PC-3 (cell line): ENCODE measurements around the gene CCDC167. TPM values are rescaled to one million over a fixed set of nuclear protein-coding genes. Genes with fewer than 3 reads are reported as not detected.
A peak's percentile ranks its signal among the peaks of the same experiment; 100 is the strongest.

ENCODE experiments used
- ATAC-seq: fragments of 200-7000 bp; cut with Tn5 transposase; 2 replicates; pipeline ENCODE4 v1.9.1; 2020; ENCODE audit warnings: mild to moderate bottlenecking, moderate library complexity
- BruUV-seq: library from RNA; stranded (reverse); fragments of 400-500 nt; replicated peaks from 2 replicates; lab custom pipeline; 2021; lab: Mats Ljungman, UMichigan
- CTCF ChIA-PET: fragments of 300-600 bp; sonication (Branson Sonifier 250); formaldehyde crosslinking; loops from one replicate; lab custom pipeline; 2022; ENCODE audit warnings: antibody characterized with exemption; lab: Charles Lee
- POLR2A ChIA-PET: fragments of 300-600 bp; sonication (Branson Sonifier 250); formaldehyde crosslinking; loops from one replicate; lab custom pipeline; 2022; ENCODE audit warnings: antibody characterized with exemption; ENCODE audit not compliant: unreplicated experiment; lab: Charles Lee
- DNase-seq: peaks from one replicate; pipeline ENCODE4 v3.0.0-alpha.2; 2015
- H2AFZ ChIP-seq: fragments of 300-600 bp; sonication (generic); 2 replicates; pipeline ENCODE4 v1.6.0; 2016; ENCODE audit warnings: antibody characterized with exemption, low read length
- H3F3A ChIP-seq: fragments of 300-600 bp; sonication (generic); one replicate; pipeline ENCODE4 v1.6.0; 2017; ENCODE audit warnings: antibody characterized with exemption, low read length, control low read depth, mild to moderate bottlenecking; ENCODE audit not compliant: unreplicated experiment
- H3K27ac ChIP-seq: fragments of 300-600 bp; sonication (generic); 2 replicates; pipeline ENCODE4 v1.5.1; 2016; ENCODE audit warnings: mild to moderate bottlenecking, low read length
- H3K27me3 ChIP-seq: fragments of 300-600 bp; sonication (generic); 2 replicates; pipeline ENCODE4 v1.6.1; 2016; ENCODE audit warnings: low read length, mixed read lengths
- H3K36me3 ChIP-seq: fragments of 300-600 bp; sonication (generic); 2 replicates; pipeline ENCODE4 v1.6.1; 2016; ENCODE audit warnings: low read depth, mixed run types, low read length, mixed read lengths
- H3K4me1 ChIP-seq: fragments of 300-600 bp; sonication (generic); 2 replicates; pipeline ENCODE4 v1.5.1; 2016; ENCODE audit warnings: low read length; ENCODE audit not compliant: insufficient read depth
- H3K4me2 ChIP-seq: fragments of 300-600 bp; sonication (generic); 2 replicates; pipeline ENCODE4 v1.6.0; 2016; ENCODE audit warnings: low read length
- H3K4me3 ChIP-seq: fragments of 300-600 bp; sonication (generic); 2 replicates; pipeline ENCODE4 v1.5.1; 2016; ENCODE audit warnings: mild to moderate bottlenecking, low read length, mixed read lengths
- H3K79me2 ChIP-seq: fragments of 300-600 bp; sonication (generic); 2 replicates; pipeline ENCODE4 v1.6.1; 2017; ENCODE audit warnings: low read length, mixed read lengths
- H3K9ac ChIP-seq: fragments of 300-600 bp; sonication (generic); 2 replicates; pipeline ENCODE4 v1.6.0; 2016; ENCODE audit warnings: mild to moderate bottlenecking, low read length
- H3K9me2 ChIP-seq: fragments of 300-600 bp; sonication (generic); replicated peaks from 2 replicates; pipeline ENCODE4 v1.6.1; 2016; ENCODE audit warnings: mixed run types, low read length, mixed read lengths
- H3K9me3 ChIP-seq: fragments of 300-600 bp; sonication (generic); 2 replicates; pipeline ENCODE4 v1.6.1; 2016; ENCODE audit warnings: low read length, mixed read lengths
- H4K20me1 ChIP-seq: fragments of 300-600 bp; sonication (generic); 2 replicates; pipeline ENCODE4 v1.6.1; 2016; ENCODE audit warnings: low read length, mixed read lengths
- CTCF ChIP-seq: fragments of 300-600 bp; sonication (generic); conservative IDR thresholded peaks from 2 replicates; pipeline ENCODE4 v1.5.1; 2017; ENCODE audit warnings: antibody characterized with exemption, low read depth, mild to moderate bottlenecking, low read length
- EZH2 ChIP-seq: fragments of 300-600 bp; sonication (generic); IDR thresholded peaks from one replicate; pipeline ENCODE4 v1.6.1; 2017; ENCODE audit warnings: antibody characterized with exemption, mild to moderate bottlenecking, low read length; ENCODE audit not compliant: unreplicated experiment
- EZH2phosphoT487 ChIP-seq: fragments of 300-600 bp; sonication (generic); IDR thresholded peaks from 2 replicates; pipeline ENCODE4 v1.6.1; 2018; ENCODE audit warnings: mild to moderate bottlenecking, antibody characterized with exemption, low read length, borderline replicate concordance
- intact Hi-C: fragments of 100-400 bp; cut with micrococcal nuclease; formaldehyde crosslinking; loops from 2 replicates; pipeline ENCODE4 v1.9.0; 2023
- total RNA-seq: library from RNA; depleted of rRNA; stranded (reverse); fragments of >200 nt; gene quantifications from 2 replicates; pipeline ENCODE4 v1.2.3, GENCODE V29; 2014

The CCDC167 gene
- total RNA-seq, 1 experiment from 2014 or later = 56.9 TPM

- ATAC-seq (peak; percentile 82), DNase-seq (peak; percentile 32)
- no peak overlapping the region for H3K27ac ChIP-seq
- H3K9me3 ChIP-seq = no peaks in the 10 kb centered on the region
- BruUV-seq = no TSS peak
- H3K27me3 ChIP-seq = no peaks in the 10 kb centered on the region
- H2AFZ ChIP-seq = no peak overlapping the region
- H4K20me1 ChIP-seq = 0 out of 2 replicates have a peak, but pooled peaks cover 3% of the 10 kb centered on the region
- no peaks in the 10 kb centered on the region for H3F3A ChIP-seq
- H3K4me2 ChIP-seq = no peak overlapping the region
- peaks cover 27% of the 10 kb centered on the region; the same call in 1 of the 2 replicates for H3K36me3 ChIP-seq
- CTCF ChIA-PET = interaction anchor here (0.5 to 0.6 kb wide), 2 partner anchors 56 to 253 kb away, joined by 3 read pairs; no protein-coding TSS in a partner anchor
- no peaks in the 10 kb centered on the region for H3K9me2 ChIP-seq
- peaks cover 17% of the 10 kb centered on the region for H3K4me1 ChIP-seq
- H3K79me2 ChIP-seq = peaks cover 44% of the 10 kb centered on the region
- intact Hi-C loops = loop anchor here (2.0 to 10.0 kb wide), 2 partner anchors 58 to 114 kb away; no protein-coding TSS in a partner anchor
- no peak for TF ChIP-seq CTCF
- TF ChIP-seq EZH2phosphoT487 = no peak
- no peak for TF ChIP-seq EZH2
- H3K4me3 ChIP-seq = no peak overlapping the region
- no peak overlapping the region for H3K9ac ChIP-seq
- POLR2A ChIA-PET = no interaction called here
Observed at GRCh38 chr6:37438930-37439329, 60.8 kb downstream of the CCDC167 start.

- CTCF ChIA-PET = no interaction called here
Observed at GRCh38 chr6:37435816-37436215, 63.9 kb downstream of the CCDC167 start.

More at GRCh38 chr6:37435816-37436215, 63.9 kb downstream of the CCDC167 start:
- Histone ChIP-seq H3K27ac (no peak overlapping the region), H3K36me3 (peaks cover 26% of the 10 kb centered on the region; the same call in 1 of the 2 replicates), H2AFZ (no peak overlapping the region), H3K27me3 (no peaks in the 10 kb centered on the region), H3K4me2 (no peak overlapping the region), H3K9me3 (no peaks in the 10 kb centered on the region), H3F3A (no peaks in the 10 kb centered on the region), H3K4me3 (no peak overlapping the region), H4K20me1 (0 out of 2 replicates have a peak, but pooled peaks cover 3% of the 10 kb centered on the region), H3K9me2 (no peaks in the 10 kb centered on the region), H3K9ac (no peak overlapping the region), H3K79me2 (peaks cover 45% of the 10 kb centered on the region), H3K4me1 (peaks cover 25% of the 10 kb centered on the region)
- intact Hi-C loops = loop anchor here (10.0 kb wide), 1 partner anchor 111 kb away; no protein-coding TSS in a partner anchor
- BruUV-seq = no TSS peak
- no peak for DNase-seq
- POLR2A ChIA-PET = no interaction called here
- ATAC-seq = no peak
- no peak for TF ChIP-seq EZH2
- peak; percentile 38 for TF ChIP-seq CTCF
- TF ChIP-seq EZH2phosphoT487 = no peak
